H9 (cell line): ENCODE results near the gene TMCC3. TPM values are rescaled to one million over a fixed set of nuclear protein-coding genes. Genes with fewer than 3 reads are reported as not detected.
"Not testable (repeated sequence)": the region's sequence is repeated elsewhere in the genome, so short reads cannot be mapped to it uniquely, and the experiment has no call there.

Experiments used
- DNase-seq: peaks from one replicate; pipeline ENCODE4 v3.0.0-alpha.2; 2017
- H2AFZ ChIP-seq: one replicate; pipeline ENCODE4 v1.6.1; 2013; ENCODE audit warnings: mild to moderate bottlenecking, low read length, control low read depth, moderate library complexity
- H2AK5ac ChIP-seq: 2 replicates; pipeline ENCODE4 v1.6.1; 2013; ENCODE audit warnings: low read length, control low read depth, mixed read lengths; ENCODE audit not compliant: insufficient read length
- H2BK120ac ChIP-seq: one replicate; pipeline ENCODE4 v1.6.1; 2013; ENCODE audit warnings: low read depth, mild to moderate bottlenecking, low read length, control low read depth, inconsistent platforms; ENCODE audit not compliant: poor library complexity, severe bottlenecking
- H2BK12ac ChIP-seq: 2 replicates; pipeline ENCODE4 v1.6.1; 2013; ENCODE audit warnings: low read length, control low read depth, mixed read lengths, low read depth; ENCODE audit not compliant: insufficient read length
- H2BK15ac ChIP-seq: 2 replicates; pipeline ENCODE4 v1.6.1; 2013; ENCODE audit warnings: low read depth, low read length, control low read depth
- H2BK20ac ChIP-seq: one replicate; pipeline ENCODE4 v1.6.1; 2013; ENCODE audit warnings: low read depth, mild to moderate bottlenecking, low read length, control low read depth, inconsistent platforms; ENCODE audit not compliant: poor library complexity, severe bottlenecking
- H2BK5ac ChIP-seq: 2 replicates; pipeline ENCODE4 v1.6.1; 2013; ENCODE audit warnings: low read length, control low read depth, mixed read lengths; ENCODE audit not compliant: insufficient read length
- H3K14ac ChIP-seq: 2 replicates; pipeline ENCODE4 v1.6.1; 2013; ENCODE audit warnings: low read length, control low read depth; ENCODE audit not compliant: insufficient read depth
- H3K18ac ChIP-seq: 2 replicates; pipeline ENCODE4 v1.6.1; 2013; ENCODE audit warnings: low read depth, mild to moderate bottlenecking, mixed read lengths, low read length, control low read depth; ENCODE audit not compliant: insufficient read length
- H3K23ac ChIP-seq: 2 replicates; pipeline ENCODE4 v1.6.1; 2013; ENCODE audit warnings: low read length, control low read depth, mixed read lengths, low read depth; ENCODE audit not compliant: insufficient read length
- H3K23me2 ChIP-seq: 2 replicates; pipeline ENCODE4 v1.6.1; 2013; ENCODE audit warnings: low read depth, mild to moderate bottlenecking, mixed read lengths, low read length, control low read depth; ENCODE audit not compliant: insufficient read length, poor library complexity, severe bottlenecking
- H3K27ac ChIP-seq: 2 replicates; pipeline ENCODE4 v1.5.1; 2013; ENCODE audit warnings: low read length, control low read depth, mixed read lengths, low read depth; ENCODE audit not compliant: insufficient read length
- H3K27me3 ChIP-seq: 2 replicates; pipeline ENCODE4 v1.6.1; 2013; ENCODE audit warnings: low read length, control low read depth, inconsistent platforms; ENCODE audit not compliant: insufficient read depth
- H3K4ac ChIP-seq: 2 replicates; pipeline ENCODE4 v1.6.1; 2013; ENCODE audit warnings: low read depth, mild to moderate bottlenecking, control low read depth, inconsistent platforms, low read length, moderate library complexity
- H3K4me1 ChIP-seq: 2 replicates; pipeline ENCODE4 v1.6.1; 2013; ENCODE audit warnings: low read length, control low read depth, inconsistent platforms; ENCODE audit not compliant: insufficient read depth
- H3K4me2 ChIP-seq: 2 replicates; pipeline ENCODE4 v1.6.1; 2013; ENCODE audit warnings: low read length, control low read depth, mixed read lengths; ENCODE audit not compliant: insufficient read length, insufficient read depth
- H3K56ac ChIP-seq: 2 replicates; pipeline ENCODE4 v1.6.1; 2013; ENCODE audit warnings: low read depth, mild to moderate bottlenecking, mixed read lengths, low read length, control low read depth; ENCODE audit not compliant: insufficient read length
- H3K79me1 ChIP-seq: 2 replicates; pipeline ENCODE4 v1.6.1; 2013; ENCODE audit warnings: low read depth, mild to moderate bottlenecking, moderate library complexity, low read length, control low read depth, inconsistent platforms; ENCODE audit not compliant: insufficient read depth, poor library complexity, severe bottlenecking
- H3K79me2 ChIP-seq: 2 replicates; pipeline ENCODE4 v1.6.1; 2013; ENCODE audit warnings: low read length, control low read depth, inconsistent platforms; ENCODE audit not compliant: insufficient read depth
- H3K9ac ChIP-seq: 2 replicates; pipeline ENCODE4 v1.6.1; 2013; ENCODE audit warnings: low read length, control low read depth, mixed read lengths; ENCODE audit not compliant: insufficient read length; ENCODE audit errors: extremely low read depth
- H3K9me3 ChIP-seq: one replicate; pipeline ENCODE4 v1.6.1; 2013; ENCODE audit warnings: low read depth, low read length, inconsistent platforms; ENCODE audit not compliant: control insufficient read depth
- H3T11ph ChIP-seq: one replicate; pipeline ENCODE4 v1.6.1; 2013; ENCODE audit warnings: mild to moderate bottlenecking, low read length, control low read depth, inconsistent platforms
- H4K20me1 ChIP-seq: one replicate; pipeline ENCODE4 v1.6.1; 2013; ENCODE audit not compliant: control insufficient read depth, insufficient read length, insufficient read depth
- H4K5ac ChIP-seq: 2 replicates; pipeline ENCODE4 v1.6.1; 2013; ENCODE audit warnings: low read depth, mild to moderate bottlenecking, mixed read lengths, low read length, control low read depth; ENCODE audit not compliant: insufficient read length
- H4K8ac ChIP-seq: replicated peaks from 2 replicates; pipeline ENCODE4 v1.6.1; 2013; ENCODE audit warnings: low read length, control low read depth, mixed read lengths, low read depth; ENCODE audit not compliant: insufficient read length
- H4K91ac ChIP-seq: 2 replicates; pipeline ENCODE4 v1.6.1; 2013; ENCODE audit warnings: low read depth, mild to moderate bottlenecking, moderate library complexity, mixed read lengths, low read length, control low read depth; ENCODE audit not compliant: insufficient read length
- H3K27ac Mint-ChIP-seq, 3 experiments: 2 replicates in 2 of 3; 3 replicates in 1 of 3; pipeline ENCODE4 v1.8.0; 2020 to 2021; ENCODE audit warnings: mixed read lengths in 3 of 3, mild to moderate bottlenecking in 1 of 3, moderate library complexity in 1 of 3
- H3K27me3 Mint-ChIP-seq: 2 replicates; pipeline ENCODE4 v1.8.0; 2021; ENCODE audit warnings: low read depth, mild to moderate bottlenecking, moderate library complexity, mixed read lengths
- H3K36me3 Mint-ChIP-seq, 3 experiments: 2 replicates in 2 of 3; 3 replicates in 1 of 3; pipeline ENCODE4 v1.8.0; 2020 to 2021; ENCODE audit warnings: low read depth in 3 of 3, mixed read lengths in 3 of 3; ENCODE audit not compliant: insufficient read depth in 1 of 3
- H3K4me1 Mint-ChIP-seq, 2 experiments: 2 replicates each; pipeline ENCODE4 v1.8.0; 2020; ENCODE audit warnings: mixed read lengths in 2 of 2
- H3K4me3 Mint-ChIP-seq, 2 experiments: 2 replicates in 1 of 2; 3 replicates in 1 of 2; pipeline ENCODE4 v1.8.0; 2020 to 2021; ENCODE audit warnings: mild to moderate bottlenecking in 2 of 2, mixed read lengths in 2 of 2, moderate library complexity in 1 of 2
- H3K9me3 Mint-ChIP-seq, 2 experiments: 2 replicates in 1 of 2; 3 replicates in 1 of 2; pipeline ENCODE4 v1.8.0; 2020; ENCODE audit warnings: mild to moderate bottlenecking in 2 of 2, mixed read lengths in 2 of 2, moderate library complexity in 1 of 2
- WGBS: extraction: QIAGEN DNeasy Blood & Tissue Kit; methylation state at CpG from one replicate; pipeline ENCODE4 v1.1.7; 2013; ENCODE audit warnings: missing lambda C conversion rate, low lambda C conversion rate, mixed read lengths; ENCODE audit not compliant: insufficient read length; ENCODE audit errors: extremely low coverage; 5-methylcytosine and 5-hydroxymethylcytosine counted together
- total RNA-seq: library from RNA; stranded (reverse); gene quantifications from 2 replicates; pipeline ENCODE4 v1.2.1, GENCODE V29; 2021
- TF ChIP-seq, protein P1 (sequence below): fragments of 200-600 bp; sonication (generic); conservative IDR thresholded peaks from 3 replicates; pipeline ENCODE4 v1.8.0; 2021; ENCODE audit warnings: antibody characterized with exemption, mild to moderate bottlenecking

Gene TMCC3
- total RNA-seq, 1 experiment from 2014 or later, result 0.87 TPM

DNA sequence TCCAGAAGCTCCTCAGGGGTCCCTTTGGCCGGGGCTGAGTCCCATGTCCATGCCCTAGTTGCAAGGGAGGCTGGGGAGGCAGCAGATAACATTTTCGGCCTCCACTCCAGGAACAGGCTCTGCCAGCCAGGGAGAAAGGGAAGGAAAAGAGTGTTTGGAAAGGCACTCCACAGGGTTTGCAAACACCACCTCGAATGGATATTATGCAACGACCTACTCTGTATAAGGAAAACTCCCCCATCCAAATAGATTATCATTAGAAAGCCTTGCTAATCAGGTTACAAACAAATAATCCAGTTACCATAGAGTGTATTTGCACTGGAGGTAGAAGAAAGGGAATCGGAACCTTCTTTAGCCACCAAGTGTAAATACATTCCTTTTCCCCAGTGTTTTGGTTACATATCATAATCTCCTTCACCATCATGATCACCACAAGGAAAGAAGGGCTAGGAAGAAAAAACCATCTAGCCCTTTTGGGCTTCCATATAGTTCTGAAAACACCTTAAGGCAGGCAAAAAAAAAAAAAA is 40.4 kb downstream of the TMCC3 start:
- Mint-ChIP-seq H3K36me3 (peaks cover 9 to 25% (median 12%) of the 10 kb centered on the region in 3 experiments), H3K9me3 (peaks cover 15 to 25% of the 10 kb centered on the region in 2 experiments), H3K27ac (no peak overlapping the region; a peak in 1 of 7 replicates), H3K4me1 (peaks cover 12 to 26% of the 10 kb centered on the region in 2 experiments), H3K4me3 (no peak overlapping the region), H3K27me3 (no peaks in the 10 kb centered on the region)
- H3K27ac ChIP-seq, result no peak overlapping the region
- H3T11ph ChIP-seq, result no peak overlapping the region
- no peak overlapping the region for H2BK12ac ChIP-seq
- H3K23me2 ChIP-seq, result no peaks in the 10 kb centered on the region
- H3K56ac ChIP-seq, result no peak overlapping the region
- WGBS, result no CpG with 5 or more reads among the region's 5 CpGs
- no peaks in the 10 kb centered on the region for H4K20me1 ChIP-seq
- H3K14ac ChIP-seq, result no peak overlapping the region
- H4K5ac ChIP-seq, result no peak overlapping the region
- no peak overlapping the region for H2AK5ac ChIP-seq
- H3K4me1 ChIP-seq, result peaks cover 2% of the 10 kb centered on the region; the same call in 1 of the 2 replicates
- H4K91ac ChIP-seq, result no peak overlapping the region
- H2BK15ac ChIP-seq, result no peak overlapping the region
- H3K27me3 ChIP-seq, result no peaks in the 10 kb centered on the region
- H3K79me1 ChIP-seq, result no peaks in the 10 kb centered on the region
- no peak overlapping the region for H2BK5ac ChIP-seq
- no peak overlapping the region for H4K8ac ChIP-seq
- H3K4ac ChIP-seq, result no peak overlapping the region
- no peak overlapping the region for H3K4me2 ChIP-seq
- H3K9ac ChIP-seq, result no peak overlapping the region
- H3K18ac ChIP-seq, result no peak overlapping the region
- H2BK120ac ChIP-seq, result no peak overlapping the region
- no peaks in the 10 kb centered on the region for H3K79me2 ChIP-seq
- no peak overlapping the region for H2BK20ac ChIP-seq
- no peak overlapping the region for H3K23ac ChIP-seq
- no peak overlapping the region for H2AFZ ChIP-seq
- H3K9me3 ChIP-seq, result no peaks in the 10 kb centered on the region
- no peak for DNase-seq
- TF ChIP-seq, protein P1, sequence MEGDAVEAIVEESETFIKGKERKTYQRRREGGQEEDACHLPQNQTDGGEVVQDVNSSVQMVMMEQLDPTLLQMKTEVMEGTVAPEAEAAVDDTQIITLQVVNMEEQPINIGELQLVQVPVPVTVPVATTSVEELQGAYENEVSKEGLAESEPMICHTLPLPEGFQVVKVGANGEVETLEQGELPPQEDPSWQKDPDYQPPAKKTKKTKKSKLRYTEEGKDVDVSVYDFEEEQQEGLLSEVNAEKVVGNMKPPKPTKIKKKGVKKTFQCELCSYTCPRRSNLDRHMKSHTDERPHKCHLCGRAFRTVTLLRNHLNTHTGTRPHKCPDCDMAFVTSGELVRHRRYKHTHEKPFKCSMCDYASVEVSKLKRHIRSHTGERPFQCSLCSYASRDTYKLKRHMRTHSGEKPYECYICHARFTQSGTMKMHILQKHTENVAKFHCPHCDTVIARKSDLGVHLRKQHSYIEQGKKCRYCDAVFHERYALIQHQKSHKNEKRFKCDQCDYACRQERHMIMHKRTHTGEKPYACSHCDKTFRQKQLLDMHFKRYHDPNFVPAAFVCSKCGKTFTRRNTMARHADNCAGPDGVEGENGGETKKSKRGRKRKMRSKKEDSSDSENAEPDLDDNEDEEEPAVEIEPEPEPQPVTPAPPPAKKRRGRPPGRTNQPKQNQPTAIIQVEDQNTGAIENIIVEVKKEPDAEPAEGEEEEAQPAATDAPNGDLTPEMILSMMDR, result no peak

GRCh38 chr12:94606810-94607209 is 43.5 kb downstream of the TMCC3 start:
- not testable (repeated sequence) for H3K9me3 ChIP-seq, H3K14ac ChIP-seq, H4K5ac ChIP-seq, H3K56ac ChIP-seq, H3K4me3 Mint-ChIP-seq, H2BK12ac ChIP-seq, H3K27me3 ChIP-seq, H4K91ac ChIP-seq, H4K20me1 ChIP-seq, H2AK5ac ChIP-seq, H2BK120ac ChIP-seq, H3K27me3 Mint-ChIP-seq, H3K23me2 ChIP-seq, H3K27ac Mint-ChIP-seq, H3K79me1 ChIP-seq, H4K8ac ChIP-seq, DNase-seq, H3K18ac ChIP-seq, H3K79me2 ChIP-seq, H3K23ac ChIP-seq, H3K27ac ChIP-seq, H2BK20ac ChIP-seq, H3K4me1 ChIP-seq, H3K4ac ChIP-seq, H2BK15ac ChIP-seq, H3K9ac ChIP-seq, H3K4me2 ChIP-seq, H2AFZ ChIP-seq, H2BK5ac ChIP-seq, H3T11ph ChIP-seq
- Mint-ChIP-seq H3K4me1 (peaks cover 12 to 15% of the 10 kb centered on the region in 2 experiments), H3K36me3 (peaks cover 9 to 25% (median 12%) of the 10 kb centered on the region in 3 experiments), H3K9me3 (peaks cover 15 to 27% of the 10 kb centered on the region in 2 experiments)
- WGBS, result no CpG with 5 or more reads among the region's 6 CpGs
